SK-MEL-5 (cell line): ENCODE results near the gene MAGIX. TPM values are rescaled to one million over a fixed set of nuclear protein-coding genes. Genes with fewer than 3 reads are reported as not detected.

Source experiments
- DNase-seq: peaks from one replicate; pipeline ENCODE4 v3.0.0-alpha.2; 2016; ENCODE audit warnings: low read depth, low spot score
- in situ Hi-C: cut with HindIII; loops from 2 replicates; pipeline ENCODE4 v1.10.0; 2016; ENCODE audit warnings: low sequenced_read_pairs, high pct_unique_total_duplicates, low pct_unique_long_range_greater_than_20kb
- total RNA-seq: library from RNA; depleted of rRNA; stranded (reverse); fragments of >200 nt; shearing (Covaris generic); gene quantifications from 2 replicates; pipeline ENCODE4 v1.2.3, GENCODE V29; 2014

Gene MAGIX
- total RNA-seq, 1 experiment from 2014 or later = 2.6 TPM

DNA sequence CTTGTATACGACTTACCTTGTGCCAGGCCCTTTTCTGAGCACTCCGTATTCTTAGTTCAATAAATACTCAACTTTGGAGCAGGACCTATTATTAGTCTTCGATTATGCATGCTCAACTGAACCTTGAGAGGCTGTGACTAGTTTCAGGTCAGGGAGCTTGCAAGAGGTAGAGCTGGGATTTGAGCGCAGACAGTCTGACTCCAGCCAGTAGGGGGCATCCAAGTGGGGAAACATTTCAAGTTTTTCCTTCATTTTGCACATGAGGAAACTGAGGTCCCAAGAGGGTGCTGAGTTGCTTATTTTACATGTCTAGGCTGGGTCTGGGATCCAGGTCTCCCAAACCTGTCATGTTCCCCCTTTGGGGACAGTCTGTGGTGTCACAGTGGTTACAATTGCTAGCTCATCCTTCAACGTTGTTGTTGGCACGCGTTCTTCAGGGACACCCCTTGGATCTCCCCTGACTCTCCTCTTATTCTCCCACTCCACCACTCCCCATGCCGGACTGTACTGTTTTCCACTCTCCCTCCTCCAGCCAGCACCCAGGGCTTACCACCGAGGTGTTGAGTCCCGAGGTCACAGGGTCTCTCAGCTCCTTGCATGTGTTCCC is 30.3 kb downstream of the MAGIX start:
- in situ Hi-C loops = no loop called here
- DNase-seq = peak; percentile 57

DNA sequence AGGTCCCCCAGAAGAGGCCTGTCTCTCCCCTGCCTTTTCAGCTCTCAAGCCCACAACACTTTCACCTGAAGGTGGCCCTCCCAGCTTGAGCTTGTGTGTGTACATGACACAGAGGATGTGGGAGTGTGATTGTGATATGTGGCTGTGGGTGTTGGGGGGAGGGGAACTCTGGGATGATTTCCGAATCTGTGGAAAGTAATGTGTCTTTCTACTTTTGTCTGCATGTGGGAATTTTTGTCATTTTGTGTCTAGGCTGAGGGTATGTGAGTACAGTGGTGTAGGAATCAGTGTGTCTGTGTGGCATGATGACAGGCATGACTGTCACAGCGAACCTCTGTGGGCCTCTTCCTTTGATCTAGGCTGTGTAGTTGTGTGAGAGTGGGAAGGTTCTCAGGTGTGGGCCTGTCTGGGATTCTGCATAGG is 31.0 kb downstream of the MAGIX start:
- in situ Hi-C loops = no loop called here
- DNase-seq = no peak

DNA sequence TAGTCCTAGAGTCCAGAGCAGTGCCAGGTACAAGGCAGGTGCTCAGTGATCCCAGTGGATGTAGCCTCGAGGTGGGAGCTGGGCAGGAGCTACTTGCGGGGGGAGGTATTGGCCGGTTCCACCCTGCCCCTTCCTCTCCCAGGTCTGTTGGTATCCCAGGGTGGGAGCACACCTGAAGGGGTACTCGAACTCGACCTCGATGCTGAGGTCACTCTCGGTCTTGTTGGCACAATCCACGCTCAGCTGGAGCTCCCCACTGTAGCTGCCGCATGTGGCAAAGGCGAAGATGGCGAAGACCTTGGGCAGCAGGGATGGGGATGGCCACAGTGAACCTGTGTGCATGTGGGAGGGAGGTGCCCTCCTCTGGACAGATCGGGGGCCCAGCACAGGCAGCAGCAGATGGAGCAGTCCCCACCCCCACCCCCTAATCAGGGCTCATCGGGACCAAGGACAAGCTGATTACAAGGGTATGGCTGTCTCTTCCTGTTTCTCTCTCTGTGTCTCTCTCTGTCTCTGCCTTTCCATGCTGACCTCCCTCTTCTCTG is 35.1 kb downstream of the MAGIX start:
- in situ Hi-C loops = no loop called here
- no peak for DNase-seq

DNA sequence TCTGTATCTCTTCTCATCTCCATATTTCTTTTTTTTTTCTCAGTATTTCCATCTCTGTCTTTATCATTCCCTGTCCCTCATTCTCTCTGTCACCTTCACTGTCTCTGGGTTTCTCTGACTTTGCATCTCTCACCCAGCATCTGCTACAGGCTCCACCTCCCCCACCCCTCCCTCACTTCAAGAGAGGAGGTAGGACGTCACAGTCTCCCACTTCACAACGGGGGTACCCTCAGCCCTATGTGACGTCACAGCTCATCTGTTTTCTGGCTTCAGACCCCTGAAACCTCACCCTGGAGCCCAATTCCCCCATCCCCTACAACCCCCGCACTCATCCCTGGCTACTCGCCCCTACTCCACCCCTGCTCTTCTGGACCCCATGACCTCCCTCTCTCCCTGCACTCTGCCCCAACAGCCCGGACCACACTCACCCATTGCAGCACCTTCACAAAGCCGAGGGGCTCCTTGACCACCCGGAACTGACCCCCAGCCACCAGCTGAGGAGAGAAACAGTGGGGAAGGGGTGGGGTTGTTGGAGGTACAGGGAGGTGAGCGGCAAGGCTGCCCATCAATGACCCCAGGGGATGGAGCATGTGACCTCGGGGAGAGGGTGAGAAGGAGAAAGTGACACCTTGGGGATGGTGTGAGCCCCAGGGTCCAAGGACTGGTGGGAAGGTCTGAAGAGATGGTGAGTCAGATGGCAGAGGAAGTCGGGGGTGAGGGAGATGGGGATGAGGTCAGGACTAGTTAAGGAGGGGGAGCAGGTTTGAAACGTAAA is 36.2 kb downstream of the MAGIX start:
- no peak for DNase-seq
- in situ Hi-C loops = no loop called here

DNA sequence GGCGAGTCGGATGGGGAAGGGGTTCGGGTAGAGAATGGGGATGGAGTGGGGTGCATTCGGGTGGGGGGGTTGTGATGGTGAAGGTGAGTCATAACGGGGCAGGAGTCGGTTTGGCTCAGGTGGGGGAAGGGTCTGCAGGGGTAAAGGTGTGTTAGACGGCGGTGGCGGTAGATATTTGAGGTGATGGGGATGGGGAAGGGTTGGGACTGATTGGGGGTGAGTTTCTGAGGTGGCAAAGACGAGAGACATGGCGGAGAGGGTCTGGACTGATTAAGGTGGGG is 36.7 kb downstream of the MAGIX start:
- in situ Hi-C loops = no loop called here
- no peak for DNase-seq

DNA sequence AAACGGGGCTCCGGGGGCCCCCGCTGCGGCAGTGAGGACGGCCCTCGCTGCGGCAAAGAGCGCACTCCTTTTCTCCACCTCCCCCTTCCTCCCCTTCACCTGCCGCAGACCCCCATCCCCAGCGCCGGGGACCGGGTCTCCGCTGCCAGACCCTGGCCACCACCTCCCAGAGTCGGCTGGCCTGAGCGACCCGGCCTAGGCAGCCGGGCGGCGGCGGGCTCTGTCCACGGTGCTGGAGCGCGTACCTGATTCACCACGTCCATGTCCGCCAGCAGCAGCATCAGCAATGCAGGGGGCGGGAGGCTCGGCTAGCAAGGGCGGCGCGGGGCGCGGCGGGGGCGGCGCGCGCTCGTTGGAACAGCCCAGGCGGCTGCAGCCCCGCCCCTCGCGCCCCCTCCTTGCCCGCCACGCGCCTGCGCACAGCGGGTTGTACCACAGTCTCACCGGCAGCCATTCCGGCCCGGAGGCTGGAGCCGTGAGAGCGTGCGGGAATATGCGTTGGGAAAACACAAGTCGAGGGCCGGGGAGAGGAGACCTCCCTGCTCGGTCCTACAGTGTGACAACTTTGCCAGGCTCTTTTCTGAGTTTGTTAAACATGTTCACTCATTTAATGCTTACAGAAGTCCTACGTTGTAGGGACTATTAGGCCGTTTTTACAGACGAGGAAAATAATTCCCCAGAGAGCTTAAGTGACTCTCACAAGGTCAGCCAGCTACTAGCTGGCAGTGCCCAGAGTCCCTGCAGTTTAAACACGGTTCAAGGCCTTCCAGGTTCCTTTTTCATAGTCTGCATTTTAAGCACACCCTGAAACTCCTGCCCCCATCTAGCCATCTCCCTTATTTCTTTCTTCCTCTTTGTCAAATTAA is 37.6 kb downstream of the MAGIX start, which contains the start of gene SYP:
Gene SYP (minus strand): TSS at position 288 of the 866 bp plus-strand sequence. CDS start 7 bp downstream, at position 281.
- in situ Hi-C loops = no loop called here
- peak; percentile 84 for DNase-seq

DNA sequence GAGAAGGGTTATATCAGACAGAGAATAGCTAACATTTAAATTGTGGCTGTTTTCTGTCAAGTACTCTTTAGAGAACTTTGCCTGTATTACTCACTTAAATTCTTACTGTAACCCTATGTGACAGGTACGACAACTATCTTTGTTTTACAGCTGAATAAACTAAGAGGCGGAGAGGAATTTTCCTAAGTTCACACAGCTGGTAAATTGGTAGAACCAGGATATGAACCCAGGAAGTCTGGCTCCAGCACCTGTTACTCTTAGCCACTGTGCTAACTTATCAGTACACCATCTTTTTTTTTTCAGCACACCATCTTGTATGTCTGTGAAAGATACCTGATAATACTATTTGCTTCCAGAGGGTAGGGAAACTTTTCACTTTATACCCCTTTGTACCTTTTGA is 39.5 kb downstream of the MAGIX start:
- in situ Hi-C loops = no loop called here
- DNase-seq = no peak

DNA sequence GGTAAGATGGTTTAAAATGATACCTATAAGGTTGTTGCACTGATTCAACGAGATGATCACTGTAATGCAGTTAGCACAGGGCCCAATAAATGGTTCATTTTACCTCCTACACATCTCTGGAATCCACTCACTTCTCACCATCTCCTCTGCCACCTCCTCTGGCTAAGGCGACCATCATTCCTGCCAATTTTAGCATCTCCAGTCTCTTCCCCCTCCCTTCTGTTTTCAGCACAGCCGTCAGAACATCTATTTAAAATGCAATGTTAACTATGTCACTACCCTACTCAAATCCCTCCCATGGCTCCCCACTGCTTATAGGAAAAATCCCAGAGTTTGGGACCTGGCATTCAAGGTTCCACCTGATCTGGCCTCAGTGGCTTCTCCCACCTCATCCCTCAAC is 41.0 kb downstream of the MAGIX start:
- in situ Hi-C loops = no loop called here
- DNase-seq = no peak

DNA sequence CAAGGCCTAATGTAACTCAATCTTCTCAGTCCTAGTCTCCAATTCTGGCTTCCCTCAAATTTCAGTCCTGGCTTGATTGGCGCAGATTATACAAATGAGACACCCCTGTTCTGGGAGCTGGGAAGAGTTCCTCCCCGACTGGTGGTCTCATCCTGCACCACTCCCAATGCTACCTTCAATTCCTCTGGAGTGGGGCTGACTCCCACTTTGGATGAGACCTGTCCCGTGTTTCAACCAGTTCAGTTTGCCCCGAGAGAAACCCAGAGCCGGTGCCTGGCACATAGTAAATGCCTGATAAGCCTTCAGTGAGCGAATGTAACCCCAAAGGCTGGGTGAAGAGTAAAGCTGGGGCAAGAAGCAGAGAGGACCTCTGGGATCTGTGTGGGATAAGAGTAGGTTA is 41.5 kb downstream of the MAGIX start:
- in situ Hi-C loops = no loop called here
- DNase-seq = no peak

DNA sequence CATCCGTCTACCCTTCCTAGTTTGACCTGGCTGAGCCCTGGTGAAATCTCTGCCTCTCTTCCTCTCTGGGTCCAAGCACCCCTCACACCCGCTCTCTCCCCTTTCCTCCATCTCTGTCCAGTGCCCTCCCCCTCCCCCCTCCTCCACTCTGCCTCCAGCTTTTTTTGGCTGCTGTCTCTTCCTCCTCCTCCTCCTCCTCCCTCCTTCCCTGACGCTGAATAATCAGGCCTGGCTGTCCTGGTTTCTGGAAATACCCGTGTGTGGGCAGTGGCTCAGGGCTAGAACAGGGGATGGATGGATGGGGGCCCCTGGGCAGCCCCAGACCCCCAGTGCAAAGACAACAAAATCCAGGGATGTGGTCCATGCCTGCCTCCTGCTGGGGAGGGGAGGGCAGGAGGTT is 42.2 kb downstream of the MAGIX start:
- in situ Hi-C loops = no loop called here
- DNase-seq = no peak

DNA sequence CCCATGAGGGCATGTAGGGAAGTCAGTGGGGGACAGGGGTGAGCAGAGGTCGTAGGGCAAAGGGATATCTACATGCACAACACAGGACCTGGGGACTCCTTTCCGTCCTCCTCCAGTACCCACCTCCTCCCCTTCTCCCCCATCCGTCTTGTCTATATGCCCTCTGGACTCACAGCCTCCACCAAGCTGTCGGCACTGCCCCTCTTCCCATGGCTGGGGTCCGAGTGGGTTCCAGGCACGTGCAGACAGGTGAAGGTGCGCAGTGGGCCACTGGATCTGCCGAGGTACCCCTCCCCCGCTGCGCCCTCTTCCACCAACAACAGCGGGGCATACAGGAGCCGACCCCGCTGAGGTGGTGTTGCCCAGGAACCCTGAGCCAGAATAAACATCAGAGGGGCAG is 42.9 kb downstream of the MAGIX start:
- in situ Hi-C loops = no loop called here
- no peak for DNase-seq

DNA sequence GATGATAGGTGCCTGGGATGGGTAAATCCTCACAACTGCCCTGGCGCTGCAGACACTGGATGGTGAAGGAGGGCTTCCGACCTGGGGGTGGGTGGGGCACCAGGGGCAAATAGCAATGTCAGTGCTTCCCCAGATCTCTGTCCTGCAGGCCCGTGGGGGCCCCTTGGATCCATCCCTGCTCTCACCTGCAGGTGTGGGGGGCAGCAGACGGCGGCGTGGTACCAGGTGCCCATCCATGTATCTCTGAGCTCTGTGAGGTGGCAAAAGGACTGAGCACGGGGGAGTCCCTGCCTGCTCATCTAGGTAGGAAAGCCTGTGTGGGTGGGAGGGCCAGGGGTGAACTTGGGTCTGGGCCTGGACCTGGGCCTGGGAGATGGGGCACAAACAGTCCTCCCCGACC is 44.0 kb downstream of the MAGIX start:
- no peak for DNase-seq
- in situ Hi-C loops = no loop called here

DNA sequence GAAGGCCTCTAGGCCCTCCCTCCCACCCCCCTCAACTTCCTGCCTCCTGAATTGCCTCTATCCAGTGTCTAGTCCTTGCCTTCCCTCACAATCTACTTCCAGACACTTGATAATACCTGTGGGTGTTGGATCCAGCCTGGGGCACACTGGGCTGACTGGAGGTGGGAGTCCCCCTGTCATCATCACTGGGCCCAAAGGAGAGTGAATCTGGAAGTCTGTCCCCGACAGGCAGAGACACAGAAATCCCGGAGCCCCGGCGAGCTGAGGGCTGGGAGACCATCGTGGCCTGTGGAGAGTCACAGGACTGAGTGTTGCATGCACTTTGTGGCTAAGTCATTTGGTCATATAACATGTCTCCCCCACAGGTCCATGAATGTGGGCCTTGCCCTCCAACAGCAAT is 45.8 kb downstream of the MAGIX start:
- DNase-seq = no peak
- in situ Hi-C loops = no loop called here

DNA sequence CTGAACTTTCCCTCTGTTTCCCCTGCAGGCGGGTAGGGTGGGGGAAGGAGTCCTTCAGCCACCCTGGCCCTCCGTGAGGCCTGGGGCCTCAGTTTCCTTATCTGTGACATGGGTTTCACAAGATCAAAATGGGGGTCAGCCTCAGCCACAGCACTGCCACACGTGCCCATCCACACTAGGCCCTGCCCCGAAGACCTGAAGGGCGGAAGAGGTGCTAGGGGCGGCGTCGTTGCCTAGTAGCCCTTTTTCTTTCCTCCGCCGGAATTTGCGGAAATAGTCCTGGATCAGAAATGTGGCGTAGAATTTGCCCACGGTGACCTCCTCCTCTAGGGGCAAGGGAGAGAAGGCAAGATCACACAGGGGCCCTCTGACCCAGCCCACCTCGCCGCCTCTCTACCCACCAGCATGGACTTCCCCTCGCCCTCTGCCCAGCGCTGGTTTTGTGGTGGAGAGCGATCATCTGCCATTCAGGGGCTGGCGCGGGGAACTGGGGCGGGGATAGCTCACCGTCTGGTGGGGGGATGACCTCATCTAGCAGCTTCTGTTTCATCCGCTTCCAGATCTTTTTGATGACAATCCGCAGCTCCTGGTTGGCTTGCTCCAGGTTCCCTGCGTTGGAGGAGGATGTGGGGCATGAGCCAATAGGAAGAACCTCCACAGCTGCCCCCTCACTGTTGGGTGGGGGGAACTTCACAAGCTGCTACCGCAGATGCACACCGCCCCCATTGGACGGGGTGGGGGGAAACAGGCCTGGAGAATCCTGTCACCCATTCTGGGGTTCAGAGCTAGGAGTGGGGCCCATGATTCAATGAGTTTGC is 47.1 kb downstream of the MAGIX start:
- in situ Hi-C loops = no loop called here
- no peak for DNase-seq

DNA sequence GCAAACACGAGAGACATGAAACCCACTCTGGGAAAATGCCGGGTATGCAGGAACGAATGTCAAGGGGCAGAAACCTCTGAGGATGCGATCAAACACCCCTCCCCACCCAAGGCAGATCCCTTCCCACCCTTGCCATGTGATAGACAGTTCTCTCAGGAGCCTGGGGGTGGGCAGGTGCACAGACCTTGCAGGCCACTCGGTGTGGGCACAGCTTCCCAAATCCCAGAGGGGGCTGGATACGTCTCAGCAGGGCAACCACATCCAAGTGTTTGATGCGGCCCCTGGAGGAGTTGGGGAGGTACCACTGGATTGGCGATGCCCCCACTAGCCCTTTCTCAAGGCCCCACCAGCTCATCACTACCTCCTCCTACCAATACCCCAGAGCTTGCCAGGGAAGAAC is 47.8 kb downstream of the MAGIX start:
- no peak for DNase-seq
- in situ Hi-C loops = no loop called here

DNA sequence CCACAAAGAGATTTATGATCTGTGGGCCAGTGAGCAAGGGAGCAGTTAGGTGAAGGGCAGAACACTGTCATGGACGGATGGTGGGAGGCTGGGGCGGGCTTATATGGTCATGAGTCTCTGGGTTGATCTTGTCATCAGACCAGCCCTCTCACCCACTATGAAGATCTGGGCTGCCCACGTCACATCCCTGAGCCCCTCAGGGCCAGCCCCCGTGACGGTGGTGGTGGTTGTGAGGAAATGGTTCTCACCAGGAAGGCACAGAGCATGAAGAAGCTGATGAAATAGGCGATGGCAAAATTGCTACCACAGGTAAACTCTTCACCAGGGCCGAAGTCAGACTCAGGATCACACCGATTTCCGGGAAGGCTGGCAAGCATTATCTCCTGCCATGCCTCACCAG is 48.5 kb downstream of the MAGIX start:
- no peak for DNase-seq
- in situ Hi-C loops = no loop called here

DNA sequence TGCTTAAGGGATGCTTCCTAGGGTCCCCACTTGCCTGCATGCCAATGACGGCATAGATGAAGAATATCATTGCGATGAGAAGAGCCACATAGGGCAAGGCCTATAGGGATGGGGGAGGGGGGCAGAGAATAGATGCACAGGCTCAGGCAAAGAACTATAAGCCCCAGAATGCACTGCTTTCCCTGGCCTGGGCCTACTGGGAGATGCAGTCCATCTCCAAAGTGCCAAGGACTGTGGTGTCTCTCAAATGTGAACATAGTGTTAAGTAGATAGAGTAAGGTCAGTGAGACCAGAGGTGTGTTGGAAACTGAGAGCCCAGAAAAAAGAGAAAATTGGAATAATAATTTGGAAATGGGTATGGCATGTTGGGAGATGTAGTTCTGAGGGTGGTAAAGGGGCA is 49.7 kb downstream of the MAGIX start:
- in situ Hi-C loops = no loop called here
- no peak for DNase-seq

DNA sequence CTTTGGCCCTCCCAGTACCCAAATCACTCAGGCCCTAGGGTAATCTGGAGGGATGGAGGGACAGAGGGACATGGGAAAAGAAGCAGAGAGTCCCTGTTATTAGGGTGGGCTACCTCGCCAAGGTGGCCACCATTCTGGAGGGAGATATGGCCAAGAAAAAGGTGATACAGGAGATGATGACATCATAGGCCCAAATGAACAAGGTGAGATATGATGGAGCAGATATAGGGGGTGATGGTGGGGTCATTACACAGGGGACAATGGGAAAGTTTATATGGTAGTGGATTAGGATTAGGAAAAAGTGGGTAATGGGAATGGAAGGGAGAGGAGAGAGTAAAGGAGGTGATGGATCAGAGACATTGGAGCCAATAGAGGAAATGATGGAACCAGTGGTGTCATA is 50.3 kb downstream of the MAGIX start:
- in situ Hi-C loops = no loop called here
- DNase-seq = no peak
